Esophagus squamous epithelium (tissue), 5 donors: Measurements from ENCODE around the gene SLC35F6. TPM values are rescaled to one million over a fixed set of nuclear protein-coding genes. Genes with fewer than 3 reads are reported as not detected.

Source experiments
- DNase-seq: peaks from one replicate; lab custom pipeline; 2025; lab: John Stamatoyannopoulos, UW
- H3K27ac ChIP-seq, 4 donors: fragments of 200-600 bp; sonication (generic); one replicate each; pipeline ENCODE4 v1.5.1; 2016 to 2019; ENCODE audit warnings: mild to moderate bottlenecking in 1 of 4
- H3K27me3 ChIP-seq, 4 donors: fragments of 200-600 bp; sonication (generic); 1 replicate in 3 of 4; 2 replicates in 1 of 4; pipeline versions ENCODE4 v1.5.1 to v1.6.0; 2017 to 2021; ENCODE audit warnings: antibody characterized with exemption in 1 of 4
- H3K36me3 ChIP-seq, 3 donors: fragments of 200-600 bp; sonication (generic); one replicate each; pipeline ENCODE4 v1.5.1; 2016 to 2019
- H3K4me1 ChIP-seq, 3 donors: fragments of 200-600 bp; sonication (generic); one replicate each; pipeline ENCODE4 v1.5.1; 2017 to 2019
- H3K4me3 ChIP-seq, 4 donors: fragments of 200-600 bp; sonication (generic); 1 replicate in 3 of 4; 2 replicates in 1 of 4; pipeline ENCODE4 v1.5.1; 2016 to 2019; ENCODE audit warnings: mild to moderate bottlenecking in 2 of 4, moderate library complexity in 1 of 4
- H3K9me3 ChIP-seq, 3 donors: fragments of 200-600 bp; sonication (generic); one replicate each; pipeline ENCODE4 v1.5.1; 2016 to 2019
- POLR2A ChIP-seq, 4 donors: fragments of 450-650 bp; IDR thresholded peaks; one replicate each; pipeline ENCODE4 v1.6.1; 2017; ENCODE audit warnings: antibody characterized with exemption in 4 of 4, mild to moderate bottlenecking in 4 of 4, moderate library complexity in 3 of 4
- WGBS, 2 donors: methylation state at CpG; one replicate each; pipeline ENCODE4 v1.1.5; 2018; 5-methylcytosine and 5-hydroxymethylcytosine counted together
- intact Hi-C: fragments of 100-400 bp; cut with DNase I; formaldehyde crosslinking; loops from one replicate; pipeline ENCODE4 v1.15.0; 2022
- total RNA-seq, 4 donors: library from RNA; depleted of rRNA; stranded (reverse); fragments of >200 nt; gene quantifications; one replicate each; pipeline ENCODE4 v1.1.0, GENCODE V29; 2016
- TF ChIP-seq, protein P1 (sequence below), 6 experiments: fragments of 450-650 bp in 4 of 6; fragments of 200-600 bp in 2 of 6; sonication (generic) in 2 of 6; IDR thresholded peaks; one replicate each; pipeline ENCODE4 v1.5.1; 2016 to 2019; ENCODE audit warnings: antibody characterized with exemption in 6 of 6, mild to moderate bottlenecking in 4 of 6, moderate library complexity in 4 of 6
- donor health status: DM: yes; HTN: yes; CAD: no.

SLC35F6 gene
- total RNA-seq, 4 donors from 2014 or later = 39.6 to 61.4 (median 48.0) TPM

DNA sequence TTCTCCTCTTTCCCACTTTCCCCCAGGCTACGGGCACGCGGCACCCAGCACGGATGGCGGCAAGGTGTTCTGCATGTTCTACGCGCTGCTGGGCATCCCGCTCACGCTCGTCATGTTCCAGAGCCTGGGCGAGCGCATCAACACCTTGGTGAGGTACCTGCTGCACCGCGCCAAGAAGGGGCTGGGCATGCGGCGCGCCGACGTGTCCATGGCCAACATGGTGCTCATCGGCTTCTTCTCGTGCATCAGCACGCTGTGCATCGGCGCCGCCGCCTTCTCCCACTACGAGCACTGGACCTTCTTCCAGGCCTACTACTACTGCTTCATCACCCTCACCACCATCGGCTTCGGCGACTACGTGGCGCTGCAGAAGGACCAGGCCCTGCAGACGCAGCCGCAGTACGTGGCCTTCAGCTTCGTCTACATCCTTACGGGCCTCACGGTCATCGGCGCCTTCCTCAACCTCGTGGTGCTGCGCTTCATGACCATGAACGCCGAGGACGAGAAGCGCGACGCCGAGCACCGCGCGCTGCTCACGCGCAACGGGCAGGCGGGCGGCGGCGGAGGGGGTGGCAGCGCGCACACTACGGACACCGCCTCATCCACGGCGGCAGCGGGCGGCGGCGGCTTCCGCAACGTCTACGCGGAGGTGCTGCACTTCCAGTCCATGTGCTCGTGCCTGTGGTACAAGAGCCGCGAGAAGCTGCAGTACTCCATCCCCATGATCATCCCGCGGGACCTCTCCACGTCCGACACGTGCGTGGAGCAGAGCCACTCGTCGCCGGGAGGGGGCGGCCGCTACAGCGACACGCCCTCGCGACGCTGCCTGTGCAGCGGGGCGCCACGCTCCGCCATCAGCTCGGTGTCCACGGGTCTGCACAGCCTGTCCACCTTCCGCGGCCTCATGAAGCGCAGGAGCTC is 36.2 kb upstream of the SLC35F6 start:
- Histone ChIP-seq H3K9me3 (no peaks in the 10 kb centered on the region), H3K4me3 (no peak overlapping the region), H3K27ac (no peak overlapping the region), H3K4me1 (peaks cover 5 to 32% (median 20%) of the 10 kb centered on the region in 3 donors), H3K36me3 (no peaks in the 10 kb centered on the region), H3K27me3 (peaks cover 0 to 23% (median 0%) of the 10 kb centered on the region in 4 donors)
- TF ChIP-seq, protein P1, sequence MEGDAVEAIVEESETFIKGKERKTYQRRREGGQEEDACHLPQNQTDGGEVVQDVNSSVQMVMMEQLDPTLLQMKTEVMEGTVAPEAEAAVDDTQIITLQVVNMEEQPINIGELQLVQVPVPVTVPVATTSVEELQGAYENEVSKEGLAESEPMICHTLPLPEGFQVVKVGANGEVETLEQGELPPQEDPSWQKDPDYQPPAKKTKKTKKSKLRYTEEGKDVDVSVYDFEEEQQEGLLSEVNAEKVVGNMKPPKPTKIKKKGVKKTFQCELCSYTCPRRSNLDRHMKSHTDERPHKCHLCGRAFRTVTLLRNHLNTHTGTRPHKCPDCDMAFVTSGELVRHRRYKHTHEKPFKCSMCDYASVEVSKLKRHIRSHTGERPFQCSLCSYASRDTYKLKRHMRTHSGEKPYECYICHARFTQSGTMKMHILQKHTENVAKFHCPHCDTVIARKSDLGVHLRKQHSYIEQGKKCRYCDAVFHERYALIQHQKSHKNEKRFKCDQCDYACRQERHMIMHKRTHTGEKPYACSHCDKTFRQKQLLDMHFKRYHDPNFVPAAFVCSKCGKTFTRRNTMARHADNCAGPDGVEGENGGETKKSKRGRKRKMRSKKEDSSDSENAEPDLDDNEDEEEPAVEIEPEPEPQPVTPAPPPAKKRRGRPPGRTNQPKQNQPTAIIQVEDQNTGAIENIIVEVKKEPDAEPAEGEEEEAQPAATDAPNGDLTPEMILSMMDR (IDR thresholded peaks at IDR 0.05) = peak in 1 of 6 experiments; percentile 32
- TF ChIP-seq POLR2A (IDR thresholded peaks at IDR 0.05) = no peak
- no peak for DNase-seq
- intact Hi-C loops = no loop called here
- 91 to 92% methylated on average over 34 to 36 of the region's 101 CpGs for WGBS, 2 donors

- 75 to 87% methylated on average over 1 to 2 of the region's 2 CpGs for WGBS, 2 donors
- no peak for DNase-seq
- H3K4me1 ChIP-seq = peaks cover 5 to 19% (median 11%) of the 10 kb centered on the region in 3 donors
- H3K27me3 ChIP-seq = peaks cover 0 to 23% (median 0%) of the 10 kb centered on the region in 4 donors
- no peaks in the 10 kb centered on the region for H3K36me3 ChIP-seq
- H3K27ac ChIP-seq = no peak overlapping the region
- intact Hi-C loops = no loop called here
- TF ChIP-seq, protein P1 (IDR thresholded peaks at IDR 0.05) = no peak
- no peak for TF ChIP-seq POLR2A (IDR thresholded peaks at IDR 0.05)
- no peak overlapping the region for H3K4me3 ChIP-seq
- H3K9me3 ChIP-seq = no peaks in the 10 kb centered on the region
These were observed 34.8 kb upstream of the SLC35F6 start for GRCh38 chr2:26729311-26729710.

- H3K36me3 ChIP-seq = no peaks in the 10 kb centered on the region
- intact Hi-C loops = no loop called here
- no peaks in the 10 kb centered on the region for H3K9me3 ChIP-seq
- TF ChIP-seq POLR2A (IDR thresholded peaks at IDR 0.05) = no peak
- no peak overlapping the region for H3K27ac ChIP-seq
- peaks cover 0 to 5% (median 5%) of the 10 kb centered on the region in 3 donors for H3K4me1 ChIP-seq
- H3K4me3 ChIP-seq = no peak overlapping the region
- H3K27me3 ChIP-seq = peaks cover 0 to 23% (median 0%) of the 10 kb centered on the region in 4 donors
- DNase-seq = no peak
- 46 to 67% methylated on average over 3 to 6 of the region's 19 CpGs for WGBS, 2 donors
These were observed 33.3 kb upstream of the SLC35F6 start for GRCh38 chr2:26730549-26731344.

- H3K9me3 ChIP-seq = no peaks in the 10 kb centered on the region
- TF ChIP-seq, protein P1 (IDR thresholded peaks at IDR 0.05) = no peak
- TF ChIP-seq POLR2A (IDR thresholded peaks at IDR 0.05) = no peak
- 66 to 74% methylated on average over 3 to 4 of the region's 4 CpGs for WGBS, 2 donors
These were observed 32.4 kb upstream of the SLC35F6 start for GRCh38 chr2:26731714-26732113.

DNA sequence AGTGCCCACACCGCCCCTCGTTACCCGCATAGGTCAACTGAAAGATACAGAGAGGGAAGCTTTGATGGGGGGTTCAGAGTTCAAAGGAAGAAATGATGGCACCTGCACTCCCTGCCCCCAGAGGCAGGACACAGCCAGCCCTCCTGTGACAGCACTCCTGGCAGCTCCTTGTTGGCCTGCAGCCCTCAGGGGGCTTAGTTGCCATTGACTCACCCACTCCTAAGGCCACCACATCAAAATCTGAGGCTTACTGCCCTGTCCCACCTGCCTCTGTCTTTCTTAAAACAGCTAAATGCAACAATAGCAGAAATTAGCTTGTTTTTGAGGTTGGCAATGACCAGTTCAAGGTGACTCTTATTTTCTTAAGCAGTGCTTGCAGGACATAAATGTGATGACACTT is 31.6 kb upstream of the SLC35F6 start:
- no peaks in the 10 kb centered on the region for H3K9me3 ChIP-seq
- no peak for TF ChIP-seq POLR2A (IDR thresholded peaks at IDR 0.05)
- TF ChIP-seq, protein P1 (IDR thresholded peaks at IDR 0.05) = no peak
- WGBS, 2 donors = 80 to 86% methylated on average over 3 of the region's 3 CpGs
- peaks cover 0 to 14% (median 0%) of the 10 kb centered on the region in 4 donors for H3K27me3 ChIP-seq
- no peak overlapping the region for H3K4me3 ChIP-seq
- intact Hi-C loops = no loop called here
- H3K4me1 ChIP-seq = peaks cover 0 to 5% (median 5%) of the 10 kb centered on the region in 3 donors
- H3K27ac ChIP-seq = no peak overlapping the region
- DNase-seq = no peak
- no peaks in the 10 kb centered on the region for H3K36me3 ChIP-seq

More at GRCh38 chr2:26731714-26732113, 32.4 kb upstream of the SLC35F6 start:
- Histone ChIP-seq H3K27ac (no peak overlapping the region), H3K4me3 (no peak overlapping the region), H3K36me3 (no peaks in the 10 kb centered on the region), H3K27me3 (peaks cover 0 to 21% (median 0%) of the 10 kb centered on the region in 4 donors), H3K4me1 (peaks cover 0 to 5% (median 5%) of the 10 kb centered on the region in 3 donors)
- no peak for DNase-seq
- intact Hi-C loops = no loop called here
